Transverse colon (tissue), 4 donors: Measurements from ENCODE around the gene YBX2.

Source experiments
- CTCF ChIP-seq, 5 experiments: fragments of 200-600 bp in 3 of 5; fragments of 450-650 bp in 2 of 5; sonication (generic) in 3 of 5; IDR thresholded peaks; 1 replicate in 2 of 5; 2 replicates in 3 of 5; pipeline ENCODE4 v1.5.1; 2016 to 2017; ENCODE audit warnings: antibody characterized with exemption in 5 of 5, inconsistent platforms in 3 of 5, mild to moderate bottlenecking in 2 of 5, moderate library complexity in 1 of 5
- POLR2A ChIP-seq: fragments of 450-650 bp; IDR thresholded peaks from one replicate; pipeline ENCODE4 v1.6.1; 2016; ENCODE audit warnings: antibody characterized with exemption, mild to moderate bottlenecking, moderate library complexity
- POLR2AphosphoS5 ChIP-seq, 3 donors: sonication (generic); formaldehyde crosslinking; IDR thresholded peaks; one replicate each; pipeline ENCODE4 v1.6.1; 2016; ENCODE audit warnings: antibody characterized with exemption in 3 of 3

GRCh38 chr17:7263801-7264078 lies 30.7 kb downstream of the YBX2 start:
- TF ChIP-seq CTCF (IDR thresholded peaks at IDR 0.05) (no peak), POLR2A (no peak), POLR2AphosphoS5 (IDR thresholded peaks at IDR 0.05) (peak in 1 of 3 donors; percentile 52)
